Umbilical cord (tissue), 2 donors: ENCODE measurements around the gene PGBD5. TPM values are rescaled to one million over a fixed set of nuclear protein-coding genes. Genes with fewer than 3 reads are reported as not detected.
A peak's percentile ranks its signal among the peaks of the same experiment; 100 is the strongest.

Source experiments
- DNase-seq: peaks from one replicate; pipeline ENCODE4 v3.0.0-alpha.2; 2015; ENCODE audit warnings: low spot score
- total RNA-seq: library from RNA; depleted of rRNA; stranded (reverse); fragments of >200 nt; gene quantifications from one replicate; pipeline ENCODE4 v1.2.3, GENCODE V29; 2014; ENCODE audit warnings: low replicate concordance; ENCODE audit not compliant: insufficient read depth

PGBD5 gene
- total RNA-seq, 1 donor from 2014 or later: 1.7 TPM

- no peak for DNase-seq
Measured at GRCh38 chr1:230326971-230327891, 98.9 kb downstream of the PGBD5 start.

- DNase-seq: no peak
Measured at GRCh38 chr1:230323686-230324085, 102.4 kb downstream of the PGBD5 start.

- no peak for DNase-seq
Measured at GRCh38 chr1:230322967-230323547, 103.1 kb downstream of the PGBD5 start.

- no peak for DNase-seq
Measured at GRCh38 chr1:230322421-230322756, 103.7 kb downstream of the PGBD5 start.

- DNase-seq: no peak
Measured at GRCh38 chr1:230321741-230322420, 104.3 kb downstream of the PGBD5 start.

GRCh38 chr1:230321341-230321740, 104.8 kb downstream of the PGBD5 start:
- no peak for DNase-seq

- DNase-seq: no peak
Measured at GRCh38 chr1:230320804-230321203, 105.3 kb downstream of the PGBD5 start.

GRCh38 chr1:230319014-230319747, 107.0 kb downstream of the PGBD5 start:
- no peak for DNase-seq

GRCh38 chr1:230317823-230318819, 108.0 kb downstream of the PGBD5 start:
- no peak for DNase-seq

GRCh38 chr1:230316864-230317745, 109.0 kb downstream of the PGBD5 start:
- DNase-seq: no peak

- no peak for DNase-seq
Measured at GRCh38 chr1:230315099-230315498, 111.0 kb downstream of the PGBD5 start.

- no peak for DNase-seq
Measured at GRCh38 chr1:230314142-230314470, 112.0 kb downstream of the PGBD5 start.

GRCh38 chr1:230313453-230314141, 112.5 kb downstream of the PGBD5 start:
- no peak for DNase-seq

GRCh38 chr1:230312676-230313075, 113.5 kb downstream of the PGBD5 start:
- no peak for DNase-seq

- peak; percentile 69 for DNase-seq
Measured at GRCh38 chr1:230310381-230311163, 115.6 kb downstream of the PGBD5 start.

- no peak for DNase-seq
Measured at GRCh38 chr1:230309646-230310177, 116.4 kb downstream of the PGBD5 start.

GRCh38 chr1:230308821-230309220, 117.3 kb downstream of the PGBD5 start:
- no peak for DNase-seq

GRCh38 chr1:230308039-230308438, 118.1 kb downstream of the PGBD5 start:
- peak; percentile 34 for DNase-seq
